GM21717 (cell line): ENCODE results near the gene HSF2BP.
"Not testable (repeated sequence)": the region's sequence is repeated elsewhere in the genome, so short reads cannot be mapped to it uniquely, and the experiment has no call there.

Experiments used
- ATAC-seq: cut with Tn5 transposase; IDR thresholded peaks from one replicate; pipeline ENCODE4 v1.9.1; 2021; ENCODE audit warnings: mild to moderate bottlenecking, moderate library complexity; ENCODE audit not compliant: unreplicated experiment

Gene HSF2BP

DNA sequence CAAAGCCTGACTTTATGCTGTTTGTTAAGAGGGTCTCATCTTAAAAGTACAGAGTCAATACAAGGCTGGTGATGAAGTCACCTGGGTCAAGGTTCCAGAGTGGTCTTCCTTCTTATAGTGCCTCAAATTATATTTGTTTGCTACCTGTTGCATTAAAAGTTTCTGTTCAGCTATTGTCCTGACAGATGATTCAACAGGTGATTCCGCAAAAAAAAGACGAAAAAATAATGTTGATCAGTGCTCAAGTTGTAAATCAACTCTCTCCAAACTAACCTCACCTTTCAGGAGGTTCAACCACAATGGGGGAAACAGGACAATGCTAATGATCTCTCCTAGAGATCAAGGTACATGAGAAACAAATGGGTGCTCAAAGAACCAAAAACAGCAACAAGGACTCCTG, 35.7 kb downstream of the HSF2BP start:
- no peak for ATAC-seq

DNA sequence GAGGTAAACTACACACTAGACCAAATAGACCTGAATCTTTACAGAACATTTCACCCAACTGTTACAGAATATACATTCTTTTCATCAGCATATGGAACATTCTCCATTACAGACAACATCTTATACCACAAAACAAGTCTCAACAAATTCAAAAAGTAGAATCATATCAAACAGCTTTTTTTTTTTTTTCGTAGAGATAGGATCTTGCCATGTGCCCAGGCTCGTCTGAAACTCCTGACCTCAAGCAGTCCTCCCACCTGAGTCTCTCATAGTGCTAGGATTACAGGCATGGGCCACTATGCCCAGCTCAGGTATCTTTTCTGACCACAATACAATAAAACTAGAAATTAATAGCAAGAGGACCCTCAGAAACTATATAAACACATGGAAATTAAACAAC, 36.5 kb downstream of the HSF2BP start:
- no peak for ATAC-seq

DNA sequence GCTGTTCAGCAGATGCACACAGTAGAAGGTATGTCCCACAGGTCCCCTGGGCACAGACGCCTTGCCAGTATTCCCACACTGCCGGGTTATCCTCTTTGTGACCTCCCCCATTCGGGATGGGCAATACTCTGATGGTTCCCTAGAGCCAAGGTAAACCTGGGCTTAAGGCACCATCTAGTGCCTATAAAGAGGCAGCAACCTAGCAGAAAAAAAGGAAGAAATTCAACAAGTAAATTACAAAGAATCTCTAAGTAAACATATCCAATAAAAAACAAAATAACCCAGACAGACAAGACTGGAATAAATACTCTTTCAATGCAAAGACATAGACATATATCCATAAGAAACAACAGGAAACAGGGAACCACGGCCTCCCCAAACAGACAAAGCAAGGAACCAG, 39.4 kb downstream of the HSF2BP start:
- ATAC-seq = no peak

DNA sequence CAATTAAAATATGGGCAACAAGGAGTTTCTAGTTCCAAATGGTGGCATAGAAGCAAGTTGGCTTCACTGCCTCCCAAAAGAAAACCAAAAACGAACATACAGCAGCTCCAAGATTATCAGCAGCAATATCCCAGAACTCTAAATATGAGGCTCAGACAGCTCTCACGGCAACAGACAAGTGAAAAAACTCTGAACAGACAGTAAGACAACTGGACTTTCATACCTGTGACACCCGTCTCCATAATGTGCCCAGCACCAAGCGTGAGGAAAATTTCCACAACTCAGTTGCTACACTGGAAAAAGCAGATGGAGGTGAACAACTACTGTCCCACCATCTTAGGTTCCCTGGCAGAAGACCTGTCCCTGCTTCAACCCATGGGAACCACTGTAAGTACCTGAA, 39.9 kb downstream of the HSF2BP start:
- ATAC-seq = no peak

DNA sequence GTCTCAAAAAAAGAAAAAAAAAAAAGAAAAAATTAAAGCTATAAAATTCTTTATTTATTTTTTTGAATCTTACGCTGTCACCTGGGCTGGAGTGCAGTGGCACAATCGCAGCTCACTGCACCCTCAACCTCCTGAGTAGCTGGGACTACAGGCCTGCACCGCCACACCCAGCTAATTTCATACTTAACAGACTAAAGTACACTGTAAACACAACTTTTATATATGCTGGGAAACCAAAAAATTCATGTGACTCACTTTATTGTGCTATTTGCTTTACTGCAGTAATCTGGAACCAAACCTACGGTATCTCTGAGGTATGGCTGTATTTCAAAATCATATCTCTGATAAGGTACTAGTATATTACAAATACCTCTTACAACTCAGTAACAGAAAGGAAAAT, 40.3 kb downstream of the HSF2BP start:
- ATAC-seq = no peak

DNA sequence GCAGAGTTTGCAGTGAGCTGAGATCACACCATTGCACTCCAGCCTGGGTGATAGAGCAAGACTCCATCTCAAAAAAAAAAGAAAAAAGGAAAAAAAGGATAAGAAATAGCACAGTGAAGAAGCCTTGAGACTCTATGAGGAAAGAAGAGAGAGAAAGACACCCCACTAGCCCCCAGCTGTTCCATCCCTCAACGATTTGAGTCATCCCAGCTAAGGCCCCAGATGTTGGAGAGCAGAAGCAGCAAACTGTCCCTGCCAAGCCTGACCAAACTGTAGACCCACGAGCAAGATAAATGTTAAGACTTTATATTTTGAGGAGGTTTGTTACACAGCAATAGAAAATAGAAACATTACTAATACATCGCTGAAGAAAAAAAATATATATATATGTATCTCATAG, 42.4 kb downstream of the HSF2BP start:
- ATAC-seq = not testable (repeated sequence)

DNA sequence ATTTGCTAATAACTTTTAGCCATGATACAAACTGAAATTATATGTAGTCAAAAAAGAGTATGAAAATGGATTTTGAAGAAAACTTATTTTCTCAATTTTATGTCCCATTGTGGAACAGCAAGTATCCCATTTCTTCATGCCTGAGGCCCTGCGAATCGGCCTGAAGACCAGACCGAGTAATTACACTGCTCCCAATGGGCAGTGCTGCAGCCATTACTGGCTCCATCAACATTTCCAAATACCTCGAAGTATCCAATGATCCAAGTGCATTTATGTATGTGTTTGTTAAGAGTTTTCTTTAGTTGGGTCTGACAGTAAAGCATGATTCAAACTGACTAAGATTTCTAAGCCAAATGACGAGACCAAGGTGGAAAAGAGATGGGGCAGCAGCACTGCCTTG, 44.4 kb downstream of the HSF2BP start:
- no peak for ATAC-seq

DNA sequence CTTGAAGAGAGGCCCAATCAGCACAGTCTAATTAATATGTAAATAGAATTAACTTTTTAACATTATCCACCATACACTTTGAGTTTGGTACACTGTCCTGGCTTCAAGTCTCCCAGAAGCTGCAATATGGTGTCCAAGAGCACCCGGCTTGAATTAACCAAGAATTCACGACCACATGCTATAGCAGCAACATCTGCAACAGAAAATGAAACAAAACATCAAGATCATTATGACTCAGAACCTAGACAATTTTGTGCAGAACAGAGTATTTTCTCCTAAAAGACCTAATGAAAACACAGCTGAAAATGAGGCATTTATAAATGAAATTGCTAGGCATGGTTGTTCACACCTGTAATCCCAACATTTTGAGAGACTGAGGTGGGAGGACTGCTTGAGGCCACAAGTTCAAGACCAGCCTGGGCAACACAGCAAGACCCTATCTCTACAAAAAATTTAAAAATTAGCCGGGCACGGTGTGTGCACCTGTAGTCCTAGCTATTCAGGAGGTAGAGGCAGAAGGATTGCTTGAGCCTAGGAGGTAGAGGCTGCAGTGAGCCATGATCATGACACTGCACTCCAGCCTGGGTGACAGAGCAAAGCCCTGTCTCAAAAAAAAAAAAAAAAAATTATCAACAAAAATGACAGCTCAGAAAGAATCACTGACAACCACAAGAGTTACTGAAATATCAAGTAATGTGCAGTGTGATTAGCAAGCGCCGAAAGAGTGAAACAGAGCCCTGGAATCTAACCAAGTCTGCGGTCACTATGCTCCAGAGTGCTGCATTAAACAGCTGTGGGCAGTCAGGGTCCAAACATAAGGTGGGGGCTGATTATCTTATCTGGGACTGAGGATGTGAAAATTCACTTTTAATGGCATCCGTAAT, 45.3 kb downstream of the HSF2BP start:
- ATAC-seq = no peak

DNA sequence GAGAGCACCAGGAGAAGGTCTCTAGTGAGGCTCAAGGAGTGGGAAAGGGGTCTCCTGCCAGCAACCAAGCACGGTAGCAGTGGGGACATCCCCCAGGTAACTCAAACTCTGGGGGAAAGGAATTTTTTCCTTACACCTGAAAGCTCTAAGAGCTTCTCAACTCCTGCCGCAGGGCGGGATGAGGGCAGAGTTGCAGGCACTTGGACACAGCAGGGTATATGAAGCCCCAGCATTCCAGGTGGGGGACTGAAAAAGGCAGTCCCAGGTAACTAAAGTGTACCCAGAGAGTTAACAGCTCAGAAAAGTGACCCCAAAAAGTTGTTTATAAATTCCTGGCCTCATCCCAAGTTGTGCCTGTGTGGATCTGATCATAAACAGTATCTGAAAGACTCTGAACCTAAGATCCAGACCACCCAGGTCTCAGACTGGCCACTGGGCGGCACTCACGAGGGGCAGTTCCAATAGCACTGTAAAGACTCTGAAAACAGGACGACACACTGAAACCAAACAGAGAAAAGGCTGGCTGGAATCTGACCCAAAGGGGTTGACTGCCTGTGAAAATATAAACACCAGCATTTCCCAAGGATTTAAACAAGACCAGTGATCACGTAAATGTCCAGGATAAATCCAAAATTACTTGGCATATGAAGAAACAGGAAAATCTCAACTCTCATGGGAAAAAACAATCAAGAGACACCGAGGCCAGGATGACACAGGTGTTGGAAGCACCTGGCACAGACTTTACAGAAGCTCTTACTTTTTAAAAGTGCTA, 47.5 kb downstream of the HSF2BP start:
- ATAC-seq = no peak

DNA sequence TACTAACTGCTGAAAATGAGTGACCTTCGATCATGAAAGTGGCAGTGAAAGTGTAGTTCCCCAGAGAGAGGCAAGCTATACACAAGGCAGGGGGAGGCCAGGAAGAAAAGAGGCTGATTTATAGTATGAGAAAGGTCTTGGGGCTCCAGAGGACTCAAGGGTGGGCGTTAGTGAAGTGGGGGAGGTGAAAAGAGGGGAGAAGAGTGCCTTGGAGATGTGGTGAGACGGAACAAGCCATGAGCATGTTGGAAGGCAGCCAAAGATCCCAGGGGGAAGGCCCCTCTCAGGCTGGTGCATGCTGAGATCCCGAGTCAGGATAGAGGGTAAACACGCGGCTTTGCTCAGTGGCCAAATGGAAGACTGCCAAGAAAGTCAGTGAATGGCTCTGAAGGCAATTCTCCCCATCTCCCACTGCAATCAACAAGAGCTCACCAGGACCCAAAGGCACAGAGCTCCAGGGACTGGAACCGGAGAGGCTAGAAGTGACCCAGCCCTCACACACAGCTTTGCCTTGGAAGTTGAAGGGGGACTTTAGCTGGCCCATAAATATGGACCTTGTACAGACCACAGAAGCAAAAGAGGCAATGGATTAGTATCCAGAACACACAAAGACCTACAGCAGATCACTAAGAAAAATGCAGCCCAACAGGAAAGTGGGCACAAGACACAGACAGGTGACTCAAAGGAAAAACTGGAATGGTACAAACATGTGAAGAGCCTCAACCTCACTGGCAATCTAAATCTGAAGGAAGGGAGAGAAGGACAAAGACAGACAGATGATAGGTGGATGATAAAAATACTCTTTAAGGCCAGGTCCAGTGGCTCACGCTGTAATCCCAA, 49.6 kb downstream of the HSF2BP start:
- no peak for ATAC-seq

DNA sequence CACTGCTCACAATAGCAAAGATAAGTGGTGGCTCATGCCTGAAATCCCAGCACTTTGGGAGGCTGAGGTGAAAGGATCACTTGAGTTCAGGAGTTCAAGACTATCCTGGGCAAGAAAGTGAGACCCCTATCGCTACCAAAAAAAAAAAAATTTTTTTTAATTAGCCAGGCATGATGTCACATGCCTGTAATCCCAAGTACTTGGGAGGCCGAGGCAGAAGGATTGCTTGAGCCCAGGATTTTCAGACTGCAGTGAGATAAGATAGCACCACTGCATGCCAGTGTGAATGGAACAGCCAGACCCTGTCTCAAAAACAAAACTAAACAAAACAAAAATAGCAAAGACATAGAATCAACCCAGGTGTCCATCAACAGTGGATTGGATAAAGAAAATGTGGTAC, 50.6 kb downstream of the HSF2BP start:
- ATAC-seq = no peak

DNA sequence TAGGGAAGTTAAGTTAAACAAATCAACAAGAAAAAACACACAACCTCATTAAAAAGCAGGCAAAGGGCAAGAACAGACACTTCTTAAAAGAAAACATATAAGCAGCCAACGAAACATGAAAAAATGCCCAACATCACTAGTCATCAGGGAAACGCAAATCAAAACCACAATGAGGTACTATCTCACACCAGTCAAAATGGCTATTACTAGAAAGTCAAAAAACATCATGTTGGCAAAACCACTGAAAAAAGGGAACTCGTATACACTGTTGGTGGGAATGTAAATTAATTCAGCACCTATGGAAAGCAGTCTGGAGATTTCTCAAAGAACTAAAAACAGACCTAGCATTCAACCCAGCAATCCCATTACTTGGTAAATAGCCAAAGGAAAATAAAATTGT, 51.1 kb downstream of the HSF2BP start:
- ATAC-seq = no peak

DNA sequence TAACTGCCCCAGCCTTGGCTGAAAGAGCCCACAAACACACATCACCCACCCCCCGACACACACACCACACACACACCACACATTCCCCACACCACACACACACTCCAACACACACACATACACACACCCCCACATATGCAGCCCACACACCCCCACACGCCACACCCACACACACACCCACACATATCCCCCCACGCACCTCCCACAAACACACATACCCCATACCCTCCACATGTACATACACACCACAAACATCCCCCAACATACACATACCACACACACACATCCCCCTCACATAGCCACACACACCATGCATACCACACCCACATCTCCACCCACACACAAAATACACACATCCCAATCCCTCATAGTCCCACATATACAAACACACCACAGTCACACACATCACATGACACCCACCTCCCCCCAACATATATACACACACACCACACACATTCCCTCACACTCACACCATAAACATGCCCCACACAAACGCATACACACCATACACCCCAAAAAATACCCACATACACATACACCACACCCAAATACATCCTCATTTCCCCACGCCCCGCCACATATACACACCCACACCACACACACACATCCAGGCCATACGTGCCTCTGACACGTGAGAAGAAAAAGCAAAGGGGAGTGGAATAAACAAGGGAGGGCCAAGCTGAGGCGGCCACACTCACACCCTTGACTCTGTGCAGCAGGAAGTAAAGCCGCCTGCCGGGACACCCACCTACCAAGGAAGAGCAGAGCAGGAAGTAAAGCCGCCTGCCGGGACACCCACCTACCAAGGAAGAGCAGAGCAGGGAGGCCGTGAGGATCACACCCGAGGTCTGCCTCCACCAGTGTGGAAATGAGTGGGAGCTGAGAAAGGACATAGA, 53.7 kb downstream of the HSF2BP start:
- no peak for ATAC-seq

DNA sequence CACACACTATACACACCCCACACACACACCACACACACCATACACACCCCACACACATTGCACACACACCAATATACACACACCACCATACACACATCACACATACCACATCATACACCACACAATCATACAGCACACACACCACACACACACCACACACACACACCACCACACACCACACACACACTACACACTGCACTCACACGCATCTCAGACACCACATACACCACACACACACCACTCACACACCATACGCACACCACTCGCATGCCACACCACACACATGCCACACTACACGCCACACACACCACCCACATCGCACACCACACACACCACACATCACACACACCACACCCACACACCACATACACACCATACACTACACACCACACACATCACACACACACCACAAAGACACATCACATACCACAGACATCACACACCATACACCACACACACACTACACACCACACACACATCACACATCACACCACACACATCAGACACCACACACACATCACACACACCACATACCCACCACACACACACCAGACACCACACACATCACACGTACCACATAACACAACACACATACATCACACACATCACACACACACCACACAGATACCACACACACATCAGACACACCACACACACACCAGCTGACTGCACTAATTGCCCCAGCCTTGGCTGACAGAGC, 54.6 kb downstream of the HSF2BP start:
- no peak for ATAC-seq

DNA sequence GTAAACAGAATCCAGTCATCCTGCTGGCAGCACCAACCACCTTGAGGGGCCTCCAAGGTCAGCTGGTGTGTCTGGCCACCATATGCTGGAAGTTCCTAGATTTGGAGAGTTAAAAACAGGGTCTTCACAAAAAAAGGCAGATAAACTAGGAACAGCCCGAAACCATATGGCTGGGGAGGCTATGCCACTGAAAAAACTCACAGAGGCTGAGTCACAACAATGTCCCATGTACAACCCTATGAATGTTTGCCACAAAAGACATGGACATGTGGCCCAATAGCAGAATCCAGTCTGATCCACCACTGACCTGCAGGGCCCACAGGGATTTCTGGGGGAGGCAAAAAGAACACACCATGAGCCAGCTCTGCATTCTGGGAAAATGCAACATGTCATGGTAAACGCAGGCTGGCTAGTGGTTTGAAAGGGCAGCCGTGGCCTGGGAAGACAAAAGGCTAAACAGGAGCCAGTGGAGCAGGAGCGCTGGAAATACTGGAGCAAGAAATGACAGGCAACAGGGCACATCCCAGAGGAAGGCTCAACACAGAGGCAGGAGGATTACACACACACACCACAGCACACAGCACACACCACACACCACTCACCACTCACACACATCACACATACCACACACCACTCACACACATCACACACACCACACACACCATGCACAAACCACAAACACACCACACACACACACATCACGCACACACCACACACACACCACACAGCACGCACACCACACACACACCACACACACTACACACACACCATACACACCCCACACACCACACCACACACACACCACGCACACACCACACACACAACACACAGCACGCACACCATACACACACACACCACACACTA, 55.4 kb downstream of the HSF2BP start:
- no peak for ATAC-seq

DNA sequence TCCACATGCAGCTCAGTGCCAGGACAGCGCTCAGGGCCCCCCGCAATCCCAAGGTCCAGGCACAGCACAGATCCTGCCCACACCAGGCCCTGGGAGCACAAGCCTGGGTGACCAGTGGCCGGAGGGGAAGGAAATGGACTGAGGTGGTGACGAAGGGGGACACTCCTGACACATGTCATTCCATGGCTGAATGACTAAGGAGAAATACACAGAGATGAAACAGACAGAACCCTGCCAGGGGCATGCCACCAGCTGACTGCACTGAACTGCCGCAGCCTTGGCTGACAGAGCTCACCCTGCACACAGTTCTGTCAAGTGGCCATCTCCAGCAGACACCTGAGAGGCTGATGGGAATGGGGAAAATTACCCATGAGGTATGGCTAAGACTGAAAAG, 56.1 kb downstream of the HSF2BP start:
- no peak for ATAC-seq

DNA sequence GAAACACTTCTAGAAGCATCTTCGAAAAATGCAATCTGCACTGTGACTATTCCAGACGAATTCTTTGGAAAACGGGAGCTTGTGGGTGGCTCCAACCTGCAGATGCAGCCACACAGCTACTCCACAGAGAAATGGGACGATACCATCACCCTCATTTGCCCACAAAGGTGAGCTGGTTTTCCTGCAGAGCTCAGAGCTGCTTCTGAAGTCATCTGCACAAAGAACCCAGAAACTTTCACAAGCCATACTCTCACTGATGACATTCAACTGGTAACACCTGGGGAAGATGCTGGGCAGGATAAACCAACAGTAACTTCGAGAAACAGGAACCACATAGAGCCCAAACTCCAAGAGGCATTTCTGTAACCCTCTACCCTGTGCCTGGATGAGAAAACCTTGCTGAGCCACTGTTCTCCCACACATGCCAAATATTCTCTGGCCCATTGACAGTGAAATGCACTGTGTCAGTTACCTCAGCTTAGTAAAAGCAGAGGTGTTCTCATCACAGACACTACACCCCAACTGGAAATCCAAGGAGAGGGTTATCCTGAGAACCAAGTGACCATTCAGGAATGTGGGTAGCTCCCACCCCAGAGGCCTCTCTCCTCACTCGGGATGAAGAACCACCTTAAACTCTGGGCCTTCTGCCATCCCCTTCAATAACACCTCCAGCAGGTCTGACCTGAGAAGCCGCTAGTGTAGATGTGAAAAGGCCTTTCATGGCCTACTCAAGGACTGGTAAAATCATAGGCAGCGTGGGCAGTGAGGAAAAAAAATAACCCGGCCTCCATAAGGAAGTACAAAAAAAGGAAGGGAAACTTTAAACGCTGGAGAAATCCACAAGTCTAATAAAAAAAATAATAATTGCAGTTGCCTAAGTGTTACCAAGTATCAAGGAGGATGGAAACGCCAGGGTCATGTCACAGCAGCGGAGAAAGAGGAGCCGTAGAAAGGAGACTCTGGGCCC, 56.7 kb downstream of the HSF2BP start:
- ATAC-seq = no peak
